HepG2 (cell line): ENCODE results near the gene PRR11. TPM values are rescaled to one million over a fixed set of nuclear protein-coding genes. Genes with fewer than 3 reads are reported as not detected.

Experiments
- ATAC-seq: fragments of 200-7000 bp; cut with Tn5 transposase; 3 replicates; pipeline ENCODE4 v1.9.1; 2020; ENCODE audit warnings: mild to moderate bottlenecking, moderate library complexity
- BruUV-seq: library from RNA; stranded (reverse); fragments of 400-500 nt; replicated peaks from 2 replicates; lab custom pipeline; 2021; lab: Mats Ljungman, UMichigan
- CTCF ChIA-PET: fragments of 300-600 bp; formaldehyde crosslinking; extraction: SDS; loops from one replicate; lab custom pipeline; 2021; ENCODE audit warnings: low total read pairs, inconsistent platforms, low intra/inter-chr PET ratio; lab: Yijun Ruan, JAX
- POLR2A ChIA-PET: fragments of 350-600 bp; sonication (Branson Sonifier 250); formaldehyde crosslinking; loops from one replicate; lab custom pipeline; 2020; ENCODE audit warnings: antibody characterized with exemption, inconsistent platforms; lab: Yijun Ruan, JAX
- DNase-seq: peaks from one replicate; pipeline ENCODE4 v3.0.0-alpha.2; 2015; ENCODE audit warnings: low spot score
- FAIRE-seq: peaks from 3 replicates; lab custom pipeline; 2011; peaks lifted over from hg19 to GRCh38; lab: Jason Lieb, UNC
- H2AFZ ChIP-seq: one replicate; pipeline ENCODE4 v1.6.1; 2011; ENCODE audit warnings: low read length, inconsistent platforms
- H3K27ac ChIP-seq: fragments of 300-600 bp; 3 replicates; pipeline ENCODE4 v1.8.0; 2011; ENCODE audit warnings: mixed run types, mild to moderate bottlenecking, mixed read lengths, low read length, inconsistent platforms; ENCODE audit not compliant: insufficient read depth; ENCODE audit errors: extremely low read length
- H3K27me3 ChIP-seq, 2 experiments: fragments of 200-600 bp in 1 of 2; 2 replicates in 1 of 2; 3 replicates in 1 of 2; pipeline versions ENCODE4 v1.6.0 to v1.8.0; 2011; ENCODE audit warnings: low read length in 2 of 2, mild to moderate bottlenecking in 2 of 2, moderate library complexity in 2 of 2, inconsistent platforms in 1 of 2; ENCODE audit not compliant: insufficient read depth in 2 of 2, control insufficient read depth in 1 of 2
- H3K36me3 ChIP-seq, 2 experiments: fragments of 200-600 bp in 1 of 2; replicated peaks in 1 of 2; 2 replicates in 1 of 2; 3 replicates in 1 of 2; pipeline versions ENCODE4 v1.5.1 to v1.8.0; 2011; ENCODE audit warnings: low read length in 2 of 2, inconsistent platforms in 1 of 2; ENCODE audit not compliant: insufficient read depth in 2 of 2, control insufficient read depth in 1 of 2
- H3K4me1 ChIP-seq: 2 replicates; pipeline ENCODE4 v1.5.1; 2012; ENCODE audit warnings: low read length, inconsistent platforms; ENCODE audit not compliant: insufficient read depth
- H3K4me2 ChIP-seq: 2 replicates; pipeline ENCODE4 v1.6.0; 2011; ENCODE audit warnings: low read depth, low read length, inconsistent platforms
- H3K4me3 ChIP-seq, 3 experiments: fragments of 200-600 bp in 1 of 3; sonication (generic), shearing (Covaris generic) in 1 of 3; replicated peaks in 1 of 3; 2 replicates each; pipeline ENCODE4 v1.5.1; 2011 to 2016; ENCODE audit warnings: low read length in 3 of 3, inconsistent platforms in 2 of 3, low read depth in 2 of 3, mild to moderate bottlenecking in 2 of 3, control low read depth in 1 of 3, mixed read lengths in 1 of 3; ENCODE audit not compliant: insufficient read depth in 1 of 3
- H3K79me2 ChIP-seq: one replicate; pipeline ENCODE4 v1.6.1; 2011; ENCODE audit warnings: low read length, inconsistent platforms; ENCODE audit not compliant: insufficient read depth
- H3K9ac ChIP-seq: 2 replicates; pipeline ENCODE4 v1.6.0; 2011; ENCODE audit warnings: mild to moderate bottlenecking, low read depth, low read length, inconsistent platforms; ENCODE audit not compliant: insufficient read depth
- H3K9me3 ChIP-seq: 2 replicates; pipeline ENCODE4 v1.5.1; 2012; ENCODE audit warnings: mild to moderate bottlenecking, low read length
- H4K20me1 ChIP-seq: 2 replicates; pipeline ENCODE4 v1.6.0; 2011; ENCODE audit warnings: inconsistent platforms, mild to moderate bottlenecking, low read length, moderate library complexity; ENCODE audit not compliant: insufficient read depth
- ATRX ChIP-seq: sonication (generic); formaldehyde crosslinking; IDR thresholded peaks from 2 replicates; pipeline ENCODE4 v1.4.0; 2020; ENCODE audit warnings: missing genetic modification reagents, borderline replicate concordance
- DNMT1 ChIP-seq: sonication (generic); formaldehyde crosslinking; IDR thresholded peaks from 2 replicates; pipeline ENCODE4 v1.5.1; 2020; ENCODE audit warnings: mild to moderate bottlenecking, missing genetic modification reagents
- GLMP ChIP-seq: sonication (generic); formaldehyde crosslinking; IDR thresholded peaks from 2 replicates; pipeline ENCODE4 v1.9.0; 2021; ENCODE audit warnings: missing genetic modification reagents, mild to moderate bottlenecking, borderline replicate concordance
- LCORL ChIP-seq, 2 experiments: fragments of 450-650 bp in 1 of 2; sonication (generic) in 1 of 2; formaldehyde crosslinking in 1 of 2; IDR thresholded peaks; 2 replicates each; pipeline versions ENCODE4 v1.5.0 to v1.6.1; 2017 to 2020; ENCODE audit warnings: antibody characterized with exemption in 1 of 2, missing genetic modification reagents in 1 of 2
- NCOA2 ChIP-seq: sonication (generic); formaldehyde crosslinking; IDR thresholded peaks from 2 replicates; pipeline ENCODE4 v1.8.0; 2022; ENCODE audit warnings: inconsistent platforms
- ZNF12 ChIP-seq: sonication (generic); formaldehyde crosslinking; IDR thresholded peaks from 2 replicates; pipeline ENCODE4 v1.5.0; 2020; ENCODE audit warnings: missing genetic modification reagents
- ZNF160 ChIP-seq: sonication (generic); formaldehyde crosslinking; IDR thresholded peaks from 2 replicates; pipeline ENCODE4 v1.8.0; 2022; ENCODE audit warnings: mild to moderate bottlenecking, inconsistent platforms, missing genetic modification reagents
- ZNF616 ChIP-seq: sonication (generic); formaldehyde crosslinking; IDR thresholded peaks from 2 replicates; pipeline ENCODE4 v1.5.0; 2020; ENCODE audit warnings: low read depth, mild to moderate bottlenecking, missing genetic modification reagents
- ZNF619 ChIP-seq: sonication (generic); formaldehyde crosslinking; IDR thresholded peaks from 2 replicates; pipeline ENCODE4 v1.4.0; 2020; ENCODE audit warnings: mild to moderate bottlenecking, missing genetic modification reagents
- ZNF766 ChIP-seq: sonication (generic); formaldehyde crosslinking; IDR thresholded peaks from 2 replicates; pipeline ENCODE4 v1.5.0; 2020; ENCODE audit warnings: missing genetic modification reagents, borderline replicate concordance
- WGBS: methylation state at CpG from one replicate; pipeline ENCODE4 v1.1.6; 2017; ENCODE audit warnings: low lambda C conversion rate; 5-methylcytosine and 5-hydroxymethylcytosine counted together
- in situ Hi-C: cut with HindIII; loops from 2 replicates; pipeline ENCODE4 v1.10.0; 2017; ENCODE audit warnings: low pct_unique_long_range_greater_than_20kb; ENCODE audit not compliant: extremely low pct_ligation_motif_present
- intact Hi-C: fragments of 100-400 bp; cut with micrococcal nuclease; formaldehyde crosslinking; loops from one replicate; pipeline ENCODE4 v1.10.0; 2022; ENCODE audit not compliant: unreplicated experiment
- microRNA counts: library from miRNA; unstranded; fragments of <30 nt; microRNA quantifications from one replicate; lab custom pipeline; 2015
- microRNA-seq: library from miRNA; unstranded; fragments of <30 nt; microRNA quantifications from one replicate; pipeline ENCODE4, GENCODE V29; 2020
- polyA plus RNA-seq, 8 experiments: library from polyadenylated mRNA; depleted of rRNA in 3 of 8; stranded (reverse) in 7 of 8; unstranded in 1 of 8; fragments of >200 nt; fragmentation: Illumina TruSeq in 4 of 8; extraction: Trizol in 4 of 8; gene quantifications; 2 replicates each; pipeline versions ENCODE4 v1.2.1 to v1.2.3, GENCODE V29; 2011 to 2016; ENCODE audit warnings: low read depth in 4 of 8, missing spikeins in 1 of 8, mixed read lengths in 1 of 8; ENCODE audit not compliant: insufficient read depth in 1 of 8
- small RNA-seq, 3 experiments: library from RNA; depleted of rRNA; stranded (forward); fragments of <200 nt; gene quantifications; one replicate each; pipeline ENCODE3, GENCODE V24; 2012; ENCODE audit warnings: low read depth in 2 of 3, low replicate concordance in 1 of 3; ENCODE audit not compliant: insufficient read length in 3 of 3, insufficient read depth in 2 of 3
- total RNA-seq, 5 experiments: library from RNA; depleted of rRNA; stranded (reverse); fragments of >200 nt; fragmentation: Illumina TruSeq; extraction: Trizol; gene quantifications; 2 replicates each; pipeline ENCODE4 v1.2.3, GENCODE V29; 2016; ENCODE audit warnings: low read depth in 1 of 5

Gene PRR11
- total and polyA plus RNA-seq, 2 of the 13 experiments (the other 11 are each of a cell fraction or from before 2014, with no cell fraction given): 35.7 to 39.2 TPM

- no peak overlapping the region for H3K4me2 ChIP-seq
- ChIA-PET POLR2A (no interaction called here), CTCF (no interaction called here)
- no peaks in the 10 kb centered on the region for H3K79me2 ChIP-seq
- BruUV-seq: no TSS peak
- no peaks in the 10 kb centered on the region for H3K36me3 ChIP-seq
- FAIRE-seq (no peak), ATAC-seq (no peak), DNase-seq (no peak)
- no peaks in the 10 kb centered on the region for H3K9me3 ChIP-seq
- 85% methylated on average over 2 of the region's 2 CpGs for WGBS
- H2AFZ ChIP-seq: no peak overlapping the region
- no peak for TF ChIP-seq ZNF616
- no peak for TF ChIP-seq GLMP (CRISPR knock-in tag)
- TF ChIP-seq DNMT1 (CRISPR knock-in tag): no peak
- no peak for TF ChIP-seq ATRX (CRISPR knock-in tag)
- TF ChIP-seq LCORL (IDR thresholded peaks at IDR 0.05): 0 out of 2 replicates have a peak, but pooled peaks have one; percentile 33
- TF ChIP-seq LCORL (CRISPR knock-in tag; IDR thresholded peaks at IDR 0.05): no peak
- no peaks in the 10 kb centered on the region for H3K4me1 ChIP-seq
- H3K9ac ChIP-seq: no peak overlapping the region
- H3K4me3 ChIP-seq: no peak overlapping the region
- H3K27ac ChIP-seq: no peak overlapping the region
- H3K27me3 ChIP-seq: no peaks in the 10 kb centered on the region
- intact Hi-C loops: no loop called here
- H4K20me1 ChIP-seq: no peaks in the 10 kb centered on the region
- in situ Hi-C loops: no loop called here
Measured at GRCh38 chr17:59238906-59239305, 83.4 kb downstream of the PRR11 start.

- no peaks in the 10 kb centered on the region for H3K27me3 ChIP-seq
- no peak overlapping the region for H2AFZ ChIP-seq
- FAIRE-seq (no peak), DNase-seq (no peak), ATAC-seq (no peak)
- ChIA-PET POLR2A (no interaction called here), CTCF (interaction anchor here (0.6 kb wide), 1 partner anchor 15 kb away, joined by 3 read pairs; no protein-coding TSS in a partner anchor)
- 80% methylated on average over 6 of the region's 6 CpGs for WGBS
- H3K27ac ChIP-seq: no peak overlapping the region
- in situ Hi-C loops (no loop called here), intact Hi-C loops (no loop called here)
- no peaks in the 10 kb centered on the region for H3K79me2 ChIP-seq
- no peaks in the 10 kb centered on the region for H3K4me1 ChIP-seq
- H3K4me2 ChIP-seq: no peak overlapping the region
- no peaks in the 10 kb centered on the region for H3K36me3 ChIP-seq
- no peak overlapping the region for H3K4me3 ChIP-seq
- no peaks in the 10 kb centered on the region for H4K20me1 ChIP-seq
- no peak overlapping the region for H3K9ac ChIP-seq
- no peaks in the 10 kb centered on the region for H3K9me3 ChIP-seq
- BruUV-seq: no TSS peak
- TF ChIP-seq ZNF619: no peak
- no peak for TF ChIP-seq ZNF12 (CRISPR knock-in tag)
- no peak for TF ChIP-seq ZNF160 (CRISPR knock-in tag)
- no peak for TF ChIP-seq NCOA2 (CRISPR knock-in tag)
- no peak for TF ChIP-seq ZNF766
Measured at GRCh38 chr17:59244081-59244480, 88.5 kb downstream of the PRR11 start.

MicroRNAs within 50 kb of the gene (microRNA counts, 767-probe panel; counts per million panel counts)
- microRNA hsa-miR-301a-3p (lab: Ali Mortazavi, UCI) (not detected), microRNA hsa-miR-454-3p (lab: Ali Mortazavi, UCI) (not detected)

Small RNA genes lying within 50 kb of the gene (microRNA-seq; reads per million reads assigned to microRNA genes)
- 333 reads per million, percentile 82 among the genes with 10 or more reads in this experiment for gene MIR301A
- 1,936 reads per million, percentile 93 among the genes with 10 or more reads in this experiment for gene MIR454

Small RNA genes lying within 50 kb of the gene (small RNA-seq; reads per million reads assigned to genes)
- 122 to 25,477 (median 7,063) reads per million in 3 experiments for gene MIR301A
- 7.5 to 1,331 (median 492) reads per million in 3 experiments for gene MIR454
- gene RNU2-58P: 0 reads per million in 3 experiments

Other genes with a start within 250 kb of the PRR11 start
- gene TRIM37, start 48.9 kb upstream of the PRR11 start, total RNA-seq (2016; rRNA removed; fragmentation: Illumina TruSeq; extraction: Trizol): 39.1 and 48.1 TPM in 2 replicates
- 10.1 and 12.4 TPM in 2 replicates for gene TRIM37, start 48.9 kb upstream of the PRR11 start, polyA plus RNA-seq (2011; rRNA removed)
- 91.8 and 148 TPM in 2 replicates for gene SKA2, start 560 bp upstream of the PRR11 start, total RNA-seq (2016; rRNA removed; fragmentation: Illumina TruSeq; extraction: Trizol)
- gene SKA2, start 560 bp upstream of the PRR11 start, polyA plus RNA-seq (2011; rRNA removed): 13.4 and 18.6 TPM in 2 replicates
- 28.9 and 31.9 TPM in 2 replicates for gene SMG8, start 54.3 kb downstream of the PRR11 start, total RNA-seq (2016; rRNA removed; fragmentation: Illumina TruSeq; extraction: Trizol)
- gene SMG8, start 54.3 kb downstream of the PRR11 start, polyA plus RNA-seq (2011; rRNA removed): 16.2 and 18.4 TPM in 2 replicates
- 3.8 and 7.7 TPM in 2 replicates for gene GDPD1, start 64.8 kb downstream of the PRR11 start, total RNA-seq (2016; rRNA removed; fragmentation: Illumina TruSeq; extraction: Trizol)
- gene GDPD1, start 64.8 kb downstream of the PRR11 start, polyA plus RNA-seq (2011; rRNA removed): 6.0 and 6.1 TPM in 2 replicates
- 7.5 and 8.5 TPM in 2 replicates for gene YPEL2, start 175.9 kb downstream of the PRR11 start, total RNA-seq (2016; rRNA removed; fragmentation: Illumina TruSeq; extraction: Trizol)
- 18.2 and 21.1 TPM in 2 replicates for gene YPEL2, start 175.9 kb downstream of the PRR11 start, polyA plus RNA-seq (2011; rRNA removed)